ENCODE measurements around the gene OR4D9.

Gene OR4D9

DNA sequence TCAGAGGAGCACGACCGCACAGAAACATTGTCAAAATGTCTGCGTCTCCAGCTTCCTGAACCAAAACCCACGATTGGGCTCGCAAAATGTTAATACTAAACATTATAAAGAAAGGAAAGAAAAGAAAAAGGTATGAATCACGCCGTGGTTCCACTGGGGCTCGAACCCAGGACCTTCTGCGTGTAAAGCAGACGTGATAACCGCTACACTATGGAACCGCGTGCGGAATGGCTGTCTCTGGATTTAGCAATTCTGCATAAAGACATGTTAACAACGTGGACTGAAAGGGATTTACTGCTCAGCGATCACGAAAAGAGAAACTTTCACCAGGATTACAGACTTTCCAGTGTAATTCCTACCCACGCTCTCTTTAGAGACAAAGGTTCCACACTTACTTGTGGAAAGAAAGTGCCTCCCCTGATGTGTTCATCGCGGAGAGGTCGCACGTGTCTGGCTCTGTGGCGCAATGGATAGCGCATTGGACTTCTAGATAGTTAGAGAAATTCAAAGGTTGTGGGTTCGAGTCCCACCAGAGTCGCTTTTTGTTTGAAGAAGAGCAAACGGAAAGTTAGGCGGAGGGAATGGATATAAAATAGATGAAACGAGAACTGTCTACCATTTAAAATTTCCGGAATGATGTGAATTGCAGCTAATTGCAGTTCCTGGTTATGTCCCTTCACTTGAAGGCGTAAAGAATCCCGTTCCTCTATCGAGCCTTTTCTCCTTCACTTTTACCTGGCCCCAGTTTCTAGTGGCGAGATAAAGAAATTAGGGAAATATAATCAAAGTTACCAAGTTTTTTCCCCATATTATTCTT lies 39.7 kb downstream of the OR4D9 start:
- DNase-seq: peak; percentile 94

DNA sequence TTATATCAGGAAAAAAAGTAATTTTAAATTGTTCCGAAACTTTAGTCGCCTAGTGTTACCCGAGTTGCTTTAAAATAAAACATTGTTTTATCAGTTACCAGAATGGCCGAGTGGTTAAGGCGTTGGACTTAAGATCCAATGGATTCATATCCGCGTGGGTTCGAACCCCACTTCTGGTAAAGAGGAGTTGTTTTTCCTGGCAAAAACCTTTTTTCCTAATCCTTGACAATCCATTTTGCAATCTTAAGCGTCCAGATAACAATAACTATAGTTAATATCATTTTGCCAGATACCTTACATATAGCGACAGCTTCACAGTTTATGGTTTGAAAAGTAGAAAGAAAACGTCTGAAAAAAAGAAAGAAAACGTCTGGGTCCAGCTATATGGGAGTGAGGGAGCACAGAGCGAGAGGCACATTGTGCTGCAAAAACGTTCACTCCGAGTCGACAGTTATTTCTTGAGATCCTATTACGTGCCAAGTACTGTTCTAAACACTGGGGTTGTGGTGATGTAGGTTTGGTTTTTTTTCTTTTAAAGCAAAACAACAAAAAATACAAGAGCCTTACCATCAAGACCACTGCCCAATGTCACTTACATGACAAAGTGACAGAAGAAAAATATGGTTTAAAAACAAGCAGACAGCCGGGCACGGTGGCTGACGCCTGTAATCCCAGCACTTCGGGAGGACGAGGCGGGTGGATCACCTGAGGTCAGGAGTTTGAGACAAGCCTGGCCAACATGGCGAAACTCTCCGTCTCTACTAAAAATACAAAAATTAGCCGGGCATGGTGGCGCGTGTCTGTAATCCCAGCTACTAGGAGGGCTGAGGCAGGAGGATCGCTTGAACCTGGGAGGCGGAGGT lies 40.6 kb downstream of the OR4D9 start:
- DNase-seq: peak; percentile 69

DNA sequence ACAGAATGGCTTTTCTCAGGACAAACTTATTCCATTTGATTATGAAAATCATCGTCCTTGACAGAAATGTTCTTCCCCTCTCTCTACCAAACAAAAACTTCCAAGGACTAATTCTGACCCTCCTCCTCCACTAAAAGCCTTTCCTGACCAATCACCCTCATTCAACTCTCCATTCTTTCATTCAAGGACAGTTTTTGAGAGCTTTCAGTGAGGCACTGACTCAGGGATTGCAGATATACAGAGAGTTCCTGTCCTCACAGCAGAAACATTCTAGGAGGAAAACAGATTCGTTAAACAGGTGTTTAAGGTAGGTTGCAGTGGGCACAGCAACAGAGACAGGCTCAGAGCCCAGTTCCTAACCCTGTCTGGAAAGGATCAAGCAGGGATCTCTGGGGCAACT lies 41.5 kb downstream of the OR4D9 start:
- no peak for DNase-seq

DNA sequence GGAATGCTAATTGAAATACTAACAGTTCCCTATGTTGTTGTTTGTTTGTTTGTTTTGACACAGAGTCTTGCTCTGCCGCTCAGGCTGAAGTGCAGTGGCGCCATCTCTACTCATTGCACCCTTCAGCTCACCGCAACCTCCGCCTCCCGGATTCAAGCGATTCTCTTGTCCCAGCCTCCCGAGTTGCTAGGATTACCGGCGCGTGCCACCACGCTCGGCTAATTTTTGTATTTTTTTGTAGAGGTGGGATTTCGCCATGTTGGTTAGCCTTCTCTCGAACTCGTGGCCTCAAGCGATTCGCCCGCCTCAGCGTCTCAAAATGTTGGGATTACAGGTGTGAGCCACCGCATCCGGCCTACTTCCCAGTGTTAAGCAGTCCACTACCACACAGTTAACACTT lies 42.0 kb downstream of the OR4D9 start:
- no peak for DNase-seq

DNA sequence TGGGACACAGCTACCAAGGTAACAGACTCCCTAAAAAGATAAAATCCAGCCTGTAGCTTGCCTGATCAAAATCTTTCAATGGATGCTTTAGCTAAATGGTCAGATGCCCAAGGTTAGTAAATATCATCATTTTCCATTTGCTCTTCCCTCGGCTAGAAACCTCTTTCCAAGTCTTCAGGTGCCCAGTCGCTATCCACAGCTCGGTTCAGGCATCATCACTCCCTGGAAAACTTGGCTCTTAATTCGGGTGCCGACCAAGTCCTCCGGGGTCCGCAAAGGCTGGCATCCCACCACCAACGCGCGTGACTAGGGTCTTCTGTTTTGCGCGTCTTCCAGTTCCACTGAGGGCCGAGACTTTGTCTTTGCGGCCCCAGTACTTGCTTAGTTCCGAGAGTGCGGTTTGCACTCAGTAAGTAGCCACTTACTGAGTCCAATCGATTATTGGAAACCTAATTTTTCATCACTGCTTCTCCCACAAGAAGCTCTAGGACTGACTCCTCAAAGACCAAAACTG lies 44.3 kb downstream of the OR4D9 start:
- DNase-seq: peak; percentile 58

DNA sequence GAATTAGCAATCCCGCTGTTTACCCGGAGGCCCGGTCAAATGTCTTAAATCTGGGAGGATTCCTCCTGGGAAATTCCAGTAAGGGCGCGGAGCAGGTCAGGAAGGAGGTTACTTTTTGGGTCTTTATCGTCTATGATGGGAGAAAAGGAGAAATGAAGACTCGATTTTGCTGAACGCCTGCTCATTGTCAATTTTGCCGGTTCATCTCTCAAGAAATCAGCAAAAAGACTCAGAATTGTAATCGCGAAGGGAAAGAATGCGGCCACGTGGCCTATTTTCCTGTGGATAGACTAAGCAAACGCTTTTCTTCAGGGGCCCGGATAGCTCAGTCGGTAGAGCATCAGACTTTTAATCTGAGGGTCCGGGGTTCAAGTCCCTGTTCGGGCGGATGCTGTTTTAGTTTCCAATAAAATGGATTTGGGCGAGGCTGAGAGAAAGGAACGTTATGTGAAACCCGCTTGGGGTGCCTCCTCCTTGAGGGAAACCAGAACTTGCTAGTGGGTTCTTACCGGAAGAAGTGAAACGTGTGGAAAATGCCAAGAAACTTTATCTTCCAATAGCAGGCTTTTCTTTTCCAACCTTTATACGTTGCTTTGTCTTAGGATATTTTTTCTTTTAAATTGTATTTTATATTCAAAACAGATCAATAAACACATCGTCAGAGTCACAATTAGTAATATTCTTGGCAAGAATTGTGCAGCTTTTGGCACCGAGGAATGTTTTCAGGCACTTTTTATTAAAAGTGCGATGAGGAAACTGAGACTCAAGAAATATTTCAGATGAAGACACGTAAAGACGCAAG lies 45.0 kb downstream of the OR4D9 start:
- peak; percentile 97 for DNase-seq

DNA sequence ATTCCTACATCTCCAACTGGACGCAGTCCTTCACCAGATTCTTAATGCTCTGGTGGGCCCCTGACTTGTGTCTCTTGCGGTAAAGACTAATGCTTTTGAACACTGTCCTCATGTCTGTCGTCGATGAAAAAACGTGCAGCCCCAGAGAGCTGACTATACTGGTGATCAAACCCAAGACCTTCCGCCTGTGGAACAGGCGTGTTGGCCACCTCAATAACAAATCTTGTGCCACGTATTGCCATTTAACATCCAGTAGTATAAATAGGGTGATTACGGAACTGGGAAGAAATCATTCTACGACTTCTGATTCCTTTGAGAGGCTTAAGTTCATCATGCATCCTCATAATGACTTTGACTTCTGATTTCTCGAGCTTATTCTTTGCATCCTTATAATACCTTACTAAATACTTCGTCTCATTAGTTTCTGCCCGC lies 45.6 kb downstream of the OR4D9 start:
- DNase-seq: peak; percentile 59

DNA sequence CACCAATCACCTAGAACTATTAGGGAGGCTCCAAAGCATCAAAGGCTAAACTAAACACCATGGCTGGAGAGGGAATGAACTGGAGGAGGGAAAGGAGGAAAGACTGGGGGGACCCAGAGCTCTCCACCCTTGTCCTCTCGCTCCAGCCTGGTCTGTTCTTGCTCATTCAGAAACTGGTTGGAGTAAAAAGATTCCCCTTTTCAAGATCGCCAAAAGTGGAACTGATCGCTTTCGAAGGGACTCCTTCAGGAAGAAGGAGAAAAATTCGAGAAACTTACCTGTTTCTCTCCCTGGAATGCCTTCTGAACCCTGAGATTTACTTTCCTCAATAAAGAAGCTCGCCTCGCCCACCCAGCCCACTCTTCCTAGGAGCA lies 46.9 kb downstream of the OR4D9 start:
- DNase-seq: peak; percentile 50

DNA sequence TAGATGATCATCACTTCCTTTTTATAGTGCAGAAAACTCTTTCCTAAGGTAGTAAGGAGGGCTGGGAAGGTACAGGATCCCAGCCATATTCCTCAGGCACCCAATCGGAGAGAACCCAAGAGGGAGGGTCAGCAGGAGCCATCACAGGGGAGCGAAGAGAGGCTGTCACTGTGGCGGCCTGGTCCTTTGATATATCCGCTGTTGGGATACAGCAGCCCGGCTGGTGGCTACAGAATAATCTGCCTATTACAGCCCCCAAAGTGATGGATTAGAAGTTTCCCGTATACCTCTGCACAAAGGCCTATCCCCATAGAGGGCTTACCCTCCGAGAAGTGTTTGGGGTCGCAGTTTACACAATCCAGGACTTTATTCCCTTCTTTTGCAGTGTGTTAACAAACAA lies 48.5 kb downstream of the OR4D9 start:
- DNase-seq: no peak

DNA sequence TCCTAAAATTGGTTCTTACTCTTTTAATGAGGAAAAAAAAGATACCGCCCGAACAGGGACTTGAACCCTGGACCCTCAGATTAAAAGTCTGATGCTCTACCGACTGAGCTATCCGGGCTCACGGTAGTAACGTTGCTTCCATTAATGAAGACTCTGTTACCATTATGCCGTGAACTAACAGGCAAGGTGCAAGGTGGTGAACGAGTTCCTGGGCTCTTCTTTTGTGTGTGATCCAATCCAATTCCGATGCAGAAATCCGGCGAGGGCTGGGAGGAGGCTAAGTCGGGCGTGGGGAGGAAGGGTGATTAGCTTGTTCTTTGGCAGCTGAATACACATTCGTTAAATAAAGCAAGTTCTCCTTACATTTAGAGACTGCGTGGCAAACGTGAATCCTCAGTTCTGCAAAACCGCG lies 49.0 kb downstream of the OR4D9 start:
- peak; percentile 95 for DNase-seq

DNA sequence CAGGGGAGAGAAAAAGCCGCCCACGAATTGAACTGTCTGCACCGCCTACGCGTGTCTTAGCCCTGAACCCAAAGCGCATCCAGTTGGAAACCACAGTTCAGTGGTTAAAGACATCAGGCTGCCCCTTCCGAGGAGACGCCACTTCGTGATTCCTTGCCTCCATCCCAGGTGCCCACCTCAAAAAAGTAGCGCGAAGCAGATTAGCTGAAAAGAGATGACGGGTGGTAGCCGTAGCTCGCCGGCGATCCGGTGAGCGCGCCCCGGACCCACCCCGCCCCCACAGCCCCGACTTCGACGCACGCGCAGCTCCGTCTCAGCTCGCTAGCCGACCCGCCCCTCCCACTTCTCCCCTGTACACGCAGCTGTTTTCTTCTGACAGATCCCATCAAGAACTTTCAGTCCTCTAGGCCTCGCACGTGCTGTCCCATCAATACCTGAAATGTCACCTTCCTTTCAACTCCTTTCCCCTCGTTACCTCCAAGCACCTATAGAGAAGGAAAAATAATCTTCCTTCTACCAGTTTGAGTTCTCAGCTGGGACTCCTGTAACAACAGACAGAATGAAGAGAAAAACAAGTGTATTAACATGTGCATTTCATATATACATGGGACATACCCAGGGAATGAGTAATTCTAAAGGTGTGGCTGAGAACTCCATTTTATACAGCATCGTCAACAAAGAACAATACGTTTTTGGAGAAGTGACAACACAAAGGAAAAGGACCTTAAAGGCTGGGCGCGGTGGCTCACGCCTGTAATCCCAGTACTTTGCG lies 49.5 kb downstream of the OR4D9 start:
- peak; percentile 88 for DNase-seq

DNA sequence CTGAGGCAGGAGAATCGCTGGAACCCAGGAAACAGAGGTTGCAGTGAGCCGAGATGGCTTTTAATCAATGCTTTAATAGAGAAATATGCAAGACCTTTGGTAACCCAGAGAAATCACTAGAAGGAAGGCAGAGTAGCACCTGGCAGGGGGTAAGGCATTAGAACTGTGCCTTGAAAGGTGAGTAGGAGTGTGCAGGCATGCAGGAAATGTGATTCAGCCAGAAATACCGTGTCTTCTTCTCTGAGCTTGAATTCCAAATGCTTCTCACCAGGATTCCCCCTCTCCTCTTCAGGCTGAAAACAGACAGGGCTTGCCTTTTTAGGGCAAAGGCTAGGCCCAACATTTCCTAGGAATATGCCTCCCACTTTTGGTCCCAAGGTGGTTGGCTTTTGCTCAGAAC lies 51.0 kb downstream of the OR4D9 start:
- DNase-seq: no peak

Measured in activated CD8-positive, alpha-beta memory T cell treated with anti-CD3 and anti-CD28 coated beads, Interleukin-2, amount 50 U/mL, for 48 hours (primary cell).